NCI-H2107 treated with DMSO at 0.1 percent for 48 hours (cell line): ENCODE measurements around the gene PEX14.

ENCODE experiments used
- DNase-seq: peaks from one replicate; lab custom pipeline; 2025; ENCODE audit not compliant: unreplicated experiment; lab: John Stamatoyannopoulos, UW

The PEX14 gene

DNA sequence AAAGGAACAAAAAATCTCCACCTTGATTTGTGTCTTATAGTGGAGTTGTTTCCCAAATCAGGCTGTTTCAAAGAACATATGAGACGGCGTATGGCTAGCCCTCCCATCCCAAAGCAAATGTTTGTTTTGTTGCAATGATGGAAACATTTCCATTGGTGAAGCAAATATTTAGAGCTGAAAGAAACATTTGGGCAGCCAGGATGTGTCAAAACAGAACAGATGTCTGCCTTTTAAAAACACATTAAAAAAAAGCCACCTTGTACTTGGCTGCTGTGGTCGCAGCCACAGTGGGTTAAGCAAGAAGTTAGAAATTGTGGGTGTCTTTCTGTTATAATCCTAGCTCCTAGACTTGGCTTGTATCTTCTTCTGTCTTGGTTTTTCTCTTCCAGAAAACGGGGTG, 116.3 kb downstream of the PEX14 start:
- DNase-seq: no peak

GRCh38 chr1:10592373-10592772, 117.6 kb downstream of the PEX14 start:
- no peak for DNase-seq

- DNase-seq: no peak
Observed at GRCh38 chr1:10593750-10594149, 119.0 kb downstream of the PEX14 start.

GRCh38 chr1:10594595-10595223, 120.0 kb downstream of the PEX14 start:
- no peak for DNase-seq

GRCh38 chr1:10596780-10597179, 122.0 kb downstream of the PEX14 start:
- no peak for DNase-seq

GRCh38 chr1:10597492-10598388, 123.0 kb downstream of the PEX14 start:
- no peak for DNase-seq

DNA sequence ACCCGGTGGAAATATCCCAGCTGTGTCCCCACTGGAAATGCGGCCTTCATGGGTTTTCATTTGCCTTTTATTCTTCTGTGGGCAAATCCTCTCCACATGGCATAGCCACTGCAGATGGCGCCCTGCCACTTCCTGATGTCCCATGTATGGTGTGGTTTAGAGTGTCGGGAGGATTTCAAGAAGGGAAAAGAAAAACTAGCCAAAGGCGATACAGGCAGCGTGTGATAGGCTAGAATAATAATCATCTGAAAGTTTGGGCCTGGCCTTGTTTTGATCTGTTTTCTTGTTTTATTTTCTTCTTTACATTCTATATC, 123.6 kb downstream of the PEX14 start:
- no peak for DNase-seq

- DNase-seq: no peak
Observed at GRCh38 chr1:10599194-10599861, 124.6 kb downstream of the PEX14 start.

DNA sequence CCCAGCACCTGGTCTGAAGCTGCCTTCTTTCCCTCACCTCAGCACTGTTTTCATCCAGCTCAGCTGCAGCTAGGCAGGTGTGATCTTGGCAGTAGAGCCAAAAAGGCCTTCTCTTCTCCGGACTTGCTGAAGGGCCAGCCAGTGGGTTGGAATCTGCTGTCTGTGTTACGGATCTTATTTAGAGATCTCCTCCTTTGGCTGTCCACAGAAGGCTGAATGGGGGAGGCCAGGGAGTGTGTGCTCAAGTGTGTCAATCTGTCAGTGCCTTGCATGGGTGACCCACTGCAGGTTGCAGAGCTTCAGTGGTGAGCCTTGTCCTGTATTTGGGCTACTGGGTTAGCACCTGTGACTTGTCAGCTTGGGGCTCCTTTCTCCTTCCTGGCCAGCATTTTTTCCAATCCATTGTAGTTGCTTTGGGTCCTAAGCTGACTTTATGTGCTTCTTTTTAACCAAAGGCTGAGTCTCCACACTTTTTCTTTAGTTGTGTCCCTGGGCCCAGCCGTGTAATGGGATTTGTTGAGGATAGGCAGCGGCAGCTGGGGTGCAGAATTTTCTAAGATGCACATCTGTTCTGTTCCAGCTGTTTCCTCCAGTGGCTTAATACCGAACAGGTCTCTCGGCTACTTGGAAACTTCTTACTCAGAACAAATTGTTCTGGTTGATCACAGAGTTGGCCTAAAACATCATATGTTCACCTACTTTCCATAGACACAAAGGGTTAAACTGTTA, 126.8 kb downstream of the PEX14 start:
- DNase-seq: no peak

DNA sequence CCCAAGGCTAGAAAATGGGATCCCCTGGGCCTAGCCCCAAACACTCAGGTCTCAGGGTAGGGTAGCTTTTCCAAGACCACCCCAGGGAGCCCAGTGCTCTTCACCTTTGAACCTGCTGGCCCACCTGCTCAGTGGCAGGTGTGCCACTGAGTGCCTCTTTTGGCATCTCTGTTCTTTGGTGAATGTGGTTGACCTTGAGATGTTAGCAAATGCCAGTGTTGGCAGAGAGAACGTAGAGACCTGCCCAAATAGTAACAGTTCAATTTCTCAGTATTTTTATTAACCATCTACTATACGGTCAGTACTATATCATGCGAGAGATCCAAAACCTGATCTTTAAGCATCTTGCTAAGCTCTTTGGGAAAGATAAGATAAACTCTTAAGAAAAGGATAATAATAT, 128.2 kb downstream of the PEX14 start:
- DNase-seq: no peak

DNA sequence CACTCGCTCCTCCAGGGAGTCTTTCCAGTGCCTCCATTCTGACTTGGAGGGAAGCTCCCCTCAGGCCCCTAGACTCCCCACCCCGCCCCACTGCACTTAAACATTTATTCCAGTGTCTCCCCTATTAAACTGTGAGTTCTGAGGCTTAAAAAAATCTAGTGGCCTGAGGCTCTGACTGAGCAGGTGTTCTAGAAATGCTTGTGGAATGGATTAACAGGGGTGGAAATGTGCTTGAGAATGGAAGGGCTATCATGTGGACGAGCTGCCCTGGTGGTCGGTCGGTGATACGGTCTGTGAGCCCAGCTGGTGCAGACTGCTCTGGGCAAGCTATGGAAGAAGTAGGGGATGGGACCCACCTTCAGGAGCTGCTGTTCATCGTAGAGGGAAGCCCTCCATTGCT, 130.2 kb downstream of the PEX14 start:
- no peak for DNase-seq

DNA sequence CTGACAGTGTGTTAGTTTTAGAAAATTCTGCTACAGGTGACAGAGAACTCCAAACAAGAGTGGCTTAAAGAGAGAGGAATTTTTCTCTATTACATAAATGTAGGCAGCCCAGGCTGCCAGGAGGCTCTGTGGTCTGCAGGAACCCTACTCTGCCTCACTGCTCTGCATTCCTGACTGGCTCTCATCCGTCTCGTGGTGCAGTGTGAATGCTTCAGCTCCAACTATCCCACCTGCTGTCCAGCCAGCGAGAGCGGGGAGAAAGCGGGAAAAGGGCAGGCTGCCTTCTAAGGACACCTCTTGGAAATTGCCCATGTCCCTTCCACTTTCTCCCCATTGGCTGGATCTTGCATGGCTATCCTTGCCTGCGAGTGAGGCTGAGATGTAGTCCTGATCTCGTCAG, 131.3 kb downstream of the PEX14 start:
- DNase-seq: no peak

DNA sequence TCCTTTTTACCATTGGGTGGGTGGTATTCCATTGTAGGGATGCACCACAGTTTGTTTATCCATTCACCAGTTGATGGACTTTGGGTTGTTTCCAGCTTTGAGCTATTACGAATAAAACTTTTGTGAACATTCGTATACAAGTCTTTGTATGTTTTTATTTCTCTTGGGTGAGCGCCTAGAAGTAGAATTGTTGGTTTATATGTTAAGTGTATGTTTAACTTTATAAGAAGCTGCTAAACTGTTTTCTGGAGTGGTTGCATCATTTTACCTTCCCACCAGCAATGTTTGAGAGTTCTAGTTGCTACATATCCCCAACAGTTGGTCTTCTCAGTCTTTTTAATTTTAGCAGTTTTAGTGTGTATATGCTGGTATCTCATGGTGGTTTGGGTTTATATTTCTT, 132.5 kb downstream of the PEX14 start:
- no peak for DNase-seq

GRCh38 chr1:10608690-10609089, 133.9 kb downstream of the PEX14 start:
- DNase-seq: no peak

GRCh38 chr1:10610901-10611600, 136.3 kb downstream of the PEX14 start:
- DNase-seq: no peak

GRCh38 chr1:10612436-10613160, 137.8 kb downstream of the PEX14 start:
- DNase-seq: no peak

DNA sequence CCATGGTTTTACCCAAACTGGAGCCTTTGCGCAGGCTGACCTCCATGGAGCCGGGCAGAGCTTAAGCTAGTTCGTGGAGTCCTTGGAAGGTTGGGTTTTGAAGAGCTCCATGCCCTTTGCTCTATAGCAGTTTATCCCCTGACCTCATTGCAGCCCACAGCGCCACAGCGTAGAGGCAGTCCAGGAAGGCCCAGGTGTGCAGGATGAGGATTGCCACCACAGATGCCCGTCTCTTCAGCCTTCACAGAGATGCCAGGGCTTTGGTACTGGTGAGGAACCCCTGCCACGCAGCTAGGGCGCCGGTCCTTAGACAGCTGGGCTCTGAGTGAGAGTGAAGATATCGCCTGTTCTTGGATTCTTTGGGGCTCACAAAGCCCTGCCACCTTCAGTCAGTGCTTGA, 138.6 kb downstream of the PEX14 start:
- no peak for DNase-seq

- no peak for DNase-seq
Observed at GRCh38 chr1:10613861-10614260, 139.1 kb downstream of the PEX14 start.

- no peak for DNase-seq
Observed at GRCh38 chr1:10614377-10615225, 139.9 kb downstream of the PEX14 start.
